H1 (cell line): ENCODE data around the gene MADD. TPM values are rescaled to one million over a fixed set of nuclear protein-coding genes. Genes with fewer than 3 reads are reported as not detected.
A peak's percentile ranks its signal among the peaks of the same experiment; 100 is the strongest.

Experiments
- CHD7 ChIP-seq: fragments of 300-600 bp; sonication (generic); IDR thresholded peaks from 2 replicates; pipeline ENCODE4 v1.7.1; 2012; ENCODE audit warnings: low read length, moderate library complexity, mild to moderate bottlenecking, inconsistent platforms; ENCODE audit not compliant: insufficient replicate concordance
- EGR1 ChIP-seq: IDR thresholded peaks from 2 replicates; pipeline ENCODE4 v1.6.1; 2011; ENCODE audit warnings: low read depth, low read length, borderline replicate concordance
- POLR2A ChIP-seq, 2 experiments: IDR thresholded peaks; 1 replicate in 1 of 2; 2 replicates in 1 of 2; pipeline ENCODE4 v1.6.1; 2011; ENCODE audit warnings: low read depth in 2 of 2, low read length in 2 of 2, mild to moderate bottlenecking in 2 of 2; ENCODE audit errors: control extremely low read depth in 1 of 2
- POLR2AphosphoS5 ChIP-seq: IDR thresholded peaks from 2 replicates; pipeline ENCODE4 v1.6.1; 2011; ENCODE audit warnings: low read depth, low read length
- RAD21 ChIP-seq, 2 experiments: IDR thresholded peaks in 1 of 2; conservative IDR thresholded peaks in 1 of 2; 2 replicates each; pipeline ENCODE4 v1.6.1; 2011; ENCODE audit warnings: low read depth in 2 of 2, low read length in 2 of 2, improper control_type of control experiment in 1 of 2, inconsistent platforms in 1 of 2, mild to moderate bottlenecking in 1 of 2, moderate library complexity in 1 of 2
- SIN3A ChIP-seq, 2 experiments: IDR thresholded peaks in 1 of 2; conservative IDR thresholded peaks in 1 of 2; 2 replicates each; pipeline ENCODE4 v1.6.1; 2011 to 2012; ENCODE audit warnings: low read length in 2 of 2, improper control_type of control experiment in 1 of 2, low read depth in 1 of 2, mild to moderate bottlenecking in 1 of 2
- SUZ12 ChIP-seq: fragments of 200-600 bp; sonication (generic); IDR thresholded peaks from 2 replicates; pipeline ENCODE4 v1.6.1; 2012; ENCODE audit warnings: mild to moderate bottlenecking, inconsistent platforms, low read length, moderate library complexity, mixed read lengths
- polyA plus RNA-seq, 7 experiments: library from polyadenylated mRNA; depleted of rRNA in 3 of 7; stranded (reverse) in 5 of 7; unstranded in 2 of 7; fragments of >200 nt in 5 of 7; fragments of 200-250 nt in 2 of 7; gene quantifications; 1 replicate in 5 of 7; 2 replicates in 1 of 7; 4 replicates in 1 of 7; pipeline versions ENCODE4 v1.2.1 to v1.2.3, GENCODE V29; 2011 to 2013; ENCODE audit warnings: missing spikeins in 2 of 7, mixed read lengths in 2 of 7
- total RNA-seq: library from RNA; stranded (reverse); fragmentation: NEBNext Ultra II Directional; extraction: Animal tissue kit (Norgen Biotek cat#: 25700); gene quantifications from 2 replicates; pipeline ENCODE4 v1.2.1, GENCODE V29; 2021

The MADD gene
- total and polyA plus RNA-seq, 2 of the 8 experiments (the other 6 are each of a cell fraction or from before 2014, with no cell fraction given) = 32.5 to 45.4 TPM

- TF ChIP-seq CHD7 (no peak), EGR1 (no peak), POLR2AphosphoS5 (no peak), POLR2A (IDR thresholded peaks at IDR 0.05; ENCODE audit: control extremely low read depth in 1 of 2, low read depth in 2 of 2, low read length in 2 of 2) (peak in 1 of 2 experiments; percentile 13; a peak in 1 of 3 replicates), SIN3A (conservative IDR thresholded peaks at IDR 0.05 in 1 of 2, IDR thresholded peaks at IDR 0.05 in 1 of 2; ENCODE audit: low read depth in 1 of 2, low read length in 2 of 2) (no peak), SUZ12 (no peak), RAD21 (IDR thresholded peaks at IDR 0.05 in 1 of 2, conservative IDR thresholded peaks at IDR 0.05 in 1 of 2; ENCODE audit: low read depth in 2 of 2, low read length in 2 of 2) (no peak)
These were observed 26.5 kb upstream of the MADD start (continued) for GRCh38 chr11:47243454-47243853.
